IMR-90 (cell line): Measurements from ENCODE around the gene CCN5. TPM values are rescaled to one million over a fixed set of nuclear protein-coding genes. Genes with fewer than 3 reads are reported as not detected.

ENCODE experiments used
- ATAC-seq: fragments of 200-7000 bp; cut with Tn5 transposase; 2 replicates; pipeline ENCODE4 v1.9.1; 2020; ENCODE audit warnings: low read depth, mild to moderate bottlenecking, moderate library complexity
- BruUV-seq: library from RNA; stranded (reverse); fragments of 400-500 nt; replicated peaks from 2 replicates; lab custom pipeline; 2021; lab: Mats Ljungman, UMichigan
- CTCF ChIA-PET: fragments of 300-600 bp; formaldehyde crosslinking; extraction: SDS; loops from one replicate; lab custom pipeline; 2021; ENCODE audit warnings: antibody characterized with exemption; lab: Yijun Ruan, JAX
- POLR2A ChIA-PET: fragments of 300-600 bp; sonication (Branson Sonifier 250); formaldehyde crosslinking; loops from one replicate; lab custom pipeline; 2022; ENCODE audit warnings: antibody characterized with exemption; ENCODE audit not compliant: unreplicated experiment; lab: Charles Lee
- DNase-seq: peaks from one replicate; pipeline ENCODE4 v3.0.0; 2013
- H2AFZ ChIP-seq: replicated peaks from 2 replicates; pipeline ENCODE3; 2013; ENCODE audit warnings: low read length, mild to moderate bottlenecking; ENCODE audit not compliant: poor library complexity
- H2AK5ac ChIP-seq: 2 replicates; pipeline ENCODE4 v1.6.1; 2013; ENCODE audit warnings: low read depth, low read length, inconsistent platforms
- H2AK9ac ChIP-seq: replicated peaks from 2 replicates; pipeline ENCODE3; 2013; ENCODE audit warnings: mild to moderate bottlenecking, low read depth, low read length, moderate library complexity; ENCODE audit not compliant: poor library complexity
- H2BK120ac ChIP-seq: 2 replicates; pipeline ENCODE4 v1.6.1; 2013; ENCODE audit warnings: low read depth, low read length, inconsistent platforms
- H2BK15ac ChIP-seq: 3 replicates; pipeline ENCODE4 v1.6.1; 2013; ENCODE audit warnings: low read depth, low read length, inconsistent platforms
- H2BK20ac ChIP-seq: 2 replicates; pipeline ENCODE4 v1.6.1; 2013; ENCODE audit warnings: low read depth, mild to moderate bottlenecking, inconsistent platforms, low read length, moderate library complexity
- H2BK5ac ChIP-seq: 2 replicates; pipeline ENCODE4 v1.6.1; 2013; ENCODE audit warnings: mild to moderate bottlenecking, low read depth, low read length, inconsistent platforms; ENCODE audit not compliant: poor library complexity, severe bottlenecking
- H3K14ac ChIP-seq: replicated peaks from 2 replicates; pipeline ENCODE4 v1.6.1; 2013; ENCODE audit warnings: low read depth, low read length, inconsistent platforms
- H3K18ac ChIP-seq: 2 replicates; pipeline ENCODE4 v1.6.1; 2013; ENCODE audit warnings: low read depth, low read length, control low read depth
- H3K23ac ChIP-seq: 2 replicates; pipeline ENCODE4 v1.6.1; 2013; ENCODE audit warnings: low read depth, low read length, inconsistent platforms
- H3K27ac ChIP-seq: 2 replicates; pipeline ENCODE4 v1.5.1; 2013; ENCODE audit warnings: mild to moderate bottlenecking, control low read depth, low read length; ENCODE audit not compliant: insufficient read depth
- H3K27me3 ChIP-seq: 2 replicates; pipeline ENCODE4 v1.6.1; 2013; ENCODE audit warnings: low read length; ENCODE audit not compliant: control insufficient read depth, insufficient read depth
- H3K36me3 ChIP-seq: 2 replicates; pipeline ENCODE4 v1.6.1; 2013; ENCODE audit warnings: low read length, mixed read lengths; ENCODE audit not compliant: control insufficient read depth, insufficient read depth
- H3K4ac ChIP-seq: 2 replicates; pipeline ENCODE4 v1.6.1; 2013; ENCODE audit warnings: low read depth, low read length, inconsistent platforms
- H3K4me1 ChIP-seq: 2 replicates; pipeline ENCODE4 v1.6.1; 2013; ENCODE audit warnings: low read length, mixed read lengths; ENCODE audit not compliant: control insufficient read depth, insufficient read depth
- H3K4me2 ChIP-seq: 2 replicates; pipeline ENCODE4 v1.6.1; 2013; ENCODE audit warnings: low read depth, mild to moderate bottlenecking, control low read depth, low read length, moderate library complexity
- H3K4me3 ChIP-seq: 2 replicates; pipeline ENCODE4 v1.5.1; 2013; ENCODE audit warnings: low read depth, mild to moderate bottlenecking, control low read depth, low read length, moderate library complexity; ENCODE audit not compliant: insufficient read depth
- H3K56ac ChIP-seq: 2 replicates; pipeline ENCODE4 v1.6.1; 2013; ENCODE audit warnings: low read length, inconsistent platforms; ENCODE audit not compliant: insufficient read depth; ENCODE audit errors: extremely low read depth
- H3K79me1 ChIP-seq, 2 experiments: 2 replicates each; pipeline ENCODE4 v1.6.1; 2013; ENCODE audit warnings: low read length in 2 of 2, inconsistent platforms in 1 of 2, low read depth in 1 of 2
- H3K9ac ChIP-seq: 2 replicates; pipeline ENCODE4 v1.6.1; 2013; ENCODE audit warnings: low read depth, low read length, control low read depth
- H3K9me1 ChIP-seq: 2 replicates; pipeline ENCODE4 v1.6.1; 2013; ENCODE audit warnings: low read length, inconsistent platforms; ENCODE audit not compliant: insufficient read depth
- H3K9me3 ChIP-seq: 2 replicates; pipeline ENCODE4 v1.6.1; 2013; ENCODE audit warnings: low read length; ENCODE audit not compliant: control insufficient read depth, insufficient read depth
- H4K20me1 ChIP-seq: 2 replicates; pipeline ENCODE4 v1.6.1; 2013; ENCODE audit warnings: low read length, inconsistent platforms; ENCODE audit not compliant: insufficient read depth
- H4K5ac ChIP-seq: 2 replicates; pipeline ENCODE4 v1.6.1; 2013; ENCODE audit warnings: mild to moderate bottlenecking, low read depth, low read length, control low read depth
- H4K8ac ChIP-seq, 2 experiments: 2 replicates each; pipeline ENCODE4 v1.6.1; 2013; ENCODE audit warnings: low read depth in 2 of 2, low read length in 2 of 2, control low read depth in 1 of 2, inconsistent platforms in 1 of 2
- H4K91ac ChIP-seq: 2 replicates; pipeline ENCODE4 v1.6.1; 2013; ENCODE audit warnings: low read depth, low read length, inconsistent platforms; ENCODE audit not compliant: insufficient read depth
- BHLHE40 ChIP-seq: fragments of 150-350 bp; IDR thresholded peaks from 2 replicates; pipeline ENCODE4 v1.6.1; 2016; ENCODE audit warnings: mild to moderate bottlenecking, low read depth, low read length
- CHD1 ChIP-seq: IDR thresholded peaks from 2 replicates; pipeline ENCODE4 v1.6.1; 2012; ENCODE audit warnings: low read depth, low read length, improper control_type of control experiment
- RFX5 ChIP-seq: IDR thresholded peaks from 2 replicates; pipeline ENCODE4 v1.8.0; 2012; ENCODE audit warnings: low read depth, mild to moderate bottlenecking, low read length, moderate library complexity
- WGBS, 2 experiments: methylation state at CpG; one replicate each; pipeline versions ENCODE4 v1.1.5 to v1.1.7; 2013; ENCODE audit warnings: missing lambda C conversion rate in 2 of 2; ENCODE audit not compliant: insufficient read length in 1 of 2; ENCODE audit errors: extremely low coverage in 2 of 2; 5-methylcytosine and 5-hydroxymethylcytosine counted together
- dilution Hi-C: fragments of 300-500 bp; cut with HindIII; formaldehyde crosslinking; loops from one replicate; pipeline ENCODE4 v1.14.3; 2018; ENCODE audit warnings: low sequenced_read_pairs; ENCODE audit not compliant: unreplicated experiment
- in situ Hi-C: fragments of 300-500 bp; cut with MboI; formaldehyde crosslinking; loops from 3 replicates; pipeline ENCODE4 v1.14.3; 2019; ENCODE audit warnings: low sequenced_read_pairs, inconsistent platforms, mixed read lengths
- intact Hi-C: fragments of 100-400 bp; cut with micrococcal nuclease; formaldehyde crosslinking; loops from 2 replicates; pipeline ENCODE4 v1.10.0; 2022
- polyA plus RNA-seq, 3 experiments: library from polyadenylated mRNA; depleted of rRNA; stranded (reverse); fragments of >200 nt; gene quantifications; 2 replicates each; pipeline ENCODE4 v1.2.3, GENCODE V29; 2012; ENCODE audit warnings: low replicate concordance in 1 of 3
- total RNA-seq: library from RNA; depleted of rRNA; stranded (reverse); fragments of >200 nt; gene quantifications from 2 replicates; pipeline ENCODE4 v1.2.3, GENCODE V29; 2012

The CCN5 gene
- total and polyA plus RNA-seq, 2 of the 4 experiments (the other 2 are of a cell fraction) = not detected

GRCh38 chr20:44715499-44716308 is 535 bp downstream of the CCN5 start:
- Histone ChIP-seq H4K8ac (no peak overlapping the region), H3K9ac (no peak overlapping the region), H3K4me1 (peaks cover 22% of the 10 kb centered on the region), H2BK15ac (no peak overlapping the region), H3K79me1 (no peaks in the 10 kb centered on the region), H3K23ac (no peak overlapping the region), H3K14ac (no peak overlapping the region), H3K9me1 (peaks cover 8% of the 10 kb centered on the region; the same call in 1 of the 2 replicates), H2AK9ac (no peak overlapping the region), H3K27me3 (peaks cover 17% of the 10 kb centered on the region), H4K91ac (peak overlapping the region; percentile 33; the same call in 1 of the 2 replicates), H4K5ac (no peak overlapping the region; the same call in 1 of the 2 replicates), H3K36me3 (no peaks in the 10 kb centered on the region), H3K4me2 (no peak overlapping the region), H2AFZ (peak overlapping the region; percentile 67), H3K9me3 (no peaks in the 10 kb centered on the region), H2BK5ac (no peak overlapping the region), H2BK120ac (no peak overlapping the region), H3K56ac (no peak overlapping the region), H2BK20ac (no peak overlapping the region), H3K4me3 (no peak overlapping the region), H3K18ac (no peak overlapping the region), H2AK5ac (peak overlapping the region; percentile 59), H3K4ac (no peak overlapping the region; the same call in 1 of the 2 replicates), H3K27ac (no peak overlapping the region), H4K20me1 (no peaks in the 10 kb centered on the region; the same call in 1 of the 2 replicates)
- intact Hi-C loops = no loop called here
- BruUV-seq = no TSS peak
- dilution Hi-C loops = no loop called here
- ChIA-PET CTCF (no interaction called here), POLR2A (interaction anchor here (0.5 kb wide), 1 partner anchor 30 kb away, joined by 8 read pairs; no protein-coding TSS in a partner anchor)
- in situ Hi-C loops = no loop called here
- no CpG with 5 or more reads among the region's 5 CpGs for WGBS, 2 experiments
- no peak for ATAC-seq
- DNase-seq = no peak
- TF ChIP-seq RFX5 = no peak
- no peak for TF ChIP-seq BHLHE40
- TF ChIP-seq CHD1 = no peak
